ENCODE data around the gene FBXO8. TPM values are rescaled to one million over a fixed set of nuclear protein-coding genes. Genes with fewer than 3 reads are reported as not detected.
"Not testable (repeated sequence)": the region's sequence is repeated elsewhere in the genome, so short reads cannot be mapped to it uniquely, and the experiment has no call there.

FBXO8 gene
- total and polyA plus RNA-seq, 10 donors, result 9.7 to 38.4 (median 26.8) TPM

DNA sequence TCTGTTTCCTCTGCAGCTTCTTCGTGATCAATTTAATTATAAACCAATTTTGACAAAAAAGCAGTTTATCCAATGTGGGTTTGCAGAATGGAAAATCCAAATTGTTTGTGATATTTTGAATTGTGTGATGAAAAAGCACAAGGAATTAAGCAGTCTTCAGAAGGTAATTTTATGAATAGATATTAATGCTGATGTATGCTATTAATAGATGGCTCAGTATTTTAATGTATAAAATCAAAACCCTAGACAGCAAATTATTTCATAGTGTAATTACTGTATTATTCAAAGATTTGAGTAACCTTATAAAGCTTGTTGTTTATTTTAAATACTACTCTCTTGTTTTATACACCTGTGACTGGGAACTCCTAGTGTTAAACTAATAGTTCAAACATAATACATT, 20.2 kb upstream of the FBXO8 start:
- intact Hi-C loops (cut with DNase I; ENCODE audit: low total_unique reads), result loop anchor here (10.0 kb wide), 1 partner anchor 79 kb away; no protein-coding TSS in a partner anchor
- Histone ChIP-seq H3K27me3 (replicated peaks in 1 of 7) (no peaks in the 10 kb centered on the region), H3K36me3 (peaks cover 0 to 100% (median 28%) of the 10 kb centered on the region in 6 donors), H3K9me3 (no peaks in the 10 kb centered on the region), H3K4me3 (no peak overlapping the region), H3K27ac (no peak overlapping the region), H3K4me1 (no peaks in the 10 kb centered on the region)
- TF ChIP-seq, protein P1, sequence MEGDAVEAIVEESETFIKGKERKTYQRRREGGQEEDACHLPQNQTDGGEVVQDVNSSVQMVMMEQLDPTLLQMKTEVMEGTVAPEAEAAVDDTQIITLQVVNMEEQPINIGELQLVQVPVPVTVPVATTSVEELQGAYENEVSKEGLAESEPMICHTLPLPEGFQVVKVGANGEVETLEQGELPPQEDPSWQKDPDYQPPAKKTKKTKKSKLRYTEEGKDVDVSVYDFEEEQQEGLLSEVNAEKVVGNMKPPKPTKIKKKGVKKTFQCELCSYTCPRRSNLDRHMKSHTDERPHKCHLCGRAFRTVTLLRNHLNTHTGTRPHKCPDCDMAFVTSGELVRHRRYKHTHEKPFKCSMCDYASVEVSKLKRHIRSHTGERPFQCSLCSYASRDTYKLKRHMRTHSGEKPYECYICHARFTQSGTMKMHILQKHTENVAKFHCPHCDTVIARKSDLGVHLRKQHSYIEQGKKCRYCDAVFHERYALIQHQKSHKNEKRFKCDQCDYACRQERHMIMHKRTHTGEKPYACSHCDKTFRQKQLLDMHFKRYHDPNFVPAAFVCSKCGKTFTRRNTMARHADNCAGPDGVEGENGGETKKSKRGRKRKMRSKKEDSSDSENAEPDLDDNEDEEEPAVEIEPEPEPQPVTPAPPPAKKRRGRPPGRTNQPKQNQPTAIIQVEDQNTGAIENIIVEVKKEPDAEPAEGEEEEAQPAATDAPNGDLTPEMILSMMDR (IDR thresholded peaks at IDR 0.05 in 8 of 11, conservative IDR thresholded peaks at IDR 0.05 in 3 of 11), result no peak
- TF ChIP-seq POLR2A (IDR thresholded peaks at IDR 0.05), result no peak
- TF ChIP-seq POLR2AphosphoS5 (IDR thresholded peaks at IDR 0.05), result no peak
- DNase-seq, result no peak
- 95 to 100% (median 96%) methylated on average over 1 of the region's 1 CpG for WGBS, 5 donors

DNA sequence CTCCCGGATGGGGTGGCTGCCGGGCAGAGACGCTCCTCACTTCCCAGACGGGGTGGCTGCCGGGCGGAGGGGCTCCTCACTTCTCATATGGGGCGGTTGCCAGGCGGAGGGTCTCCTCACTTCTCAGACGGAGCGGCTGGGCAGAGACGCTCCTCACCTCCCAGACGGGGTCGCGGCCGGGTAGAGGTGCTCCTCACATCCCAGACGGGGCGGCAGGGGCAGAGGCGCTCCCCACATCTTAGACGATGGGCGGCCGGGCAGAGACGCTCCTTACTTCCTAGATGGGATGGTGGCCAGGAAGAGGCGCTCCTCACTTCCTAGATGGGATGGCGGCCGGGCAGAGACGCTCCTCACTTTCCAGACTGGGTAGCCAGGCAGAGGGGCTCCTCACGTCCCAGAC, 11.7 kb upstream of the FBXO8 start:
- WGBS, 5 donors, result 95 to 98% (median 96%) methylated on average over 4 to 26 of the region's 27 CpGs

DNA sequence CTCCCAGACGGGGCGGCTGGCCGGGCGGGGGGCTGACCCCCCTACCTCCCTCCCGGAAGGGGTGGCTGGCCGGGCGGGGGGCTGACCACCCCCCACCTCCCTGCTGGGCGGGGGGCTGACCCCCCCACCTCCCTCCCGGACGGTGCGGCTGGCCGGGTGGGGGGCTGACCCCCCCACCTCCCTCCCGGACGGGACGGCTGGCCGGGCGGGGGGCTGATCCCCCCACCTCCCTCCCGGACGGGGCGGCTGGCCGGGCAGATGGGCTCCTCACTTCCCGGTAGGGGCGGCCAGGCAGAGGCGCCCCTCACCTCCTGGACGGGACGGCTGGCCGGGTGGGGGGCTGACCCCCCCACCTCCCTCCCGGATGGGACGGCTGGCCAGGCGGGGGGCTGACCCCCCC, 11.2 kb upstream of the FBXO8 start:
- H3K27me3 ChIP-seq (replicated peaks in 1 of 7); DNase-seq; H3K4me3 ChIP-seq; intact Hi-C loops (cut with DNase I; ENCODE audit: low total_unique reads); H3K27ac ChIP-seq; H3K4me1 ChIP-seq: not testable (repeated sequence)
- WGBS, 5 donors, result 94 to 97% (median 95%) methylated on average over 15 to 30 of the region's 30 CpGs; no CpG with 5 or more reads in 2 of the 5 donors
- peaks cover 0 to 32% (median 2%) of the 10 kb centered on the region in 6 donors for H3K36me3 ChIP-seq
- H3K9me3 ChIP-seq, result peaks cover 4 to 44% (median 32%) of the 10 kb centered on the region in 8 donors

More for the DNA sequence above, 11.7 kb upstream of the FBXO8 start:
- peaks cover 0 to 37% (median 4%) of the 10 kb centered on the region in 6 donors for H3K36me3 ChIP-seq
- H3K27ac ChIP-seq; H3K4me3 ChIP-seq; DNase-seq; H3K27me3 ChIP-seq (replicated peaks in 1 of 7); H3K4me1 ChIP-seq; intact Hi-C loops (cut with DNase I; ENCODE audit: low total_unique reads): not testable (repeated sequence)
- H3K9me3 ChIP-seq, result peaks cover 4 to 43% (median 32%) of the 10 kb centered on the region in 8 donors

DNA sequence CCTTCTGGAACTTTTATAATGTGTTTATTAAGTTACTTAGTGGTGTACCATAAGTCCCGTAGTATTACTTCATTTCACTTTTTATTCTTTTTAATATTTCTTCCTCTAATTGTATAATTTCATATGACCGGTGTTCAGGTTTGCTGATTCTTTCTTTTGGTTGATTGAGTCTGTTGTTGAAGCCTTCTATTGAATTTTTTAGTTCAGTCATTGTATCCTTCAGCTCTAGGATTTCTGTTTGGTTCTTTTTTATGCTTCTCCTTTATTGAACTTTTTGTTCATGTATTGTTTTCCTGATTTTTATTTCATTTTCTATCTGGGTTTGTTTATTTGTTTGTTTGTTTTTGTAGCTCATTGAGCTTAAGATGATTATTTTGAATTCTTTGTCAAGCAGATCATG, 9.0 kb upstream of the FBXO8 start:
- Histone ChIP-seq H3K27me3 (replicated peaks in 1 of 7) (no peaks in the 10 kb centered on the region), H3K36me3 (peaks cover 0 to 20% (median under 1%) of the 10 kb centered on the region in 6 donors), H3K27ac (no peak overlapping the region), H3K9me3 (peaks cover 4 to 44% (median 32%) of the 10 kb centered on the region in 8 donors), H3K4me3 (no peak overlapping the region), H3K4me1 (no peaks in the 10 kb centered on the region)
- DNase-seq, result no peak
- 94 to 99% (median 95%) methylated on average over 2 of the region's 2 CpGs for WGBS, 5 donors
- TF ChIP-seq POLR2AphosphoS5 (IDR thresholded peaks at IDR 0.05) (no peak), POLR2A (IDR thresholded peaks at IDR 0.05) (no peak)
- TF ChIP-seq, protein P1 (IDR thresholded peaks at IDR 0.05 in 8 of 11, conservative IDR thresholded peaks at IDR 0.05 in 3 of 11), result no peak
- intact Hi-C loops (cut with DNase I; ENCODE audit: low total_unique reads), result no loop called here

DNA sequence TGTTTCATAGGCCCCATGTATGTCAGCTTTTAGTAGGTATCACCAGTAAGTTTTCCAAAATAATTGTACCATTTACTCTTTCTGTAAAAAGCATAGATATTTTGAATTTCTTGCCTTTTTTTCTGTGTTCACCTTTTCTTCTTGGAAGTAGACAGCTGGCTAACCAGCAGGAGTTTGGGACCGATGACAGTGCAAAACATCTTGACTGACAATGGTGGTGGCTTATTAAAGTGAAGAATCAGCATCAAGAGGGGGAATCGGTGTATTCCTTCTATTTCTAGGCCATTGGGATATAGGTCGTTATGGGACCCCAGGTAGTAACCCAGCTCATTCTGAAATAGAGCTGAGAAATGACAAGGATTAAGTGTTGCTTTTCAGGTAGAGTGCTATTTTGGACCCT, 3.4 kb upstream of the FBXO8 start:
- Histone ChIP-seq H3K36me3 (peaks cover 0 to 6% (median 0%) of the 10 kb centered on the region in 6 donors), H3K27ac (no peak overlapping the region), H3K4me1 (peaks cover 12 to 46% (median 30%) of the 10 kb centered on the region in 6 donors), H3K9me3 (peaks cover 0 to 17% (median 13%) of the 10 kb centered on the region in 8 donors), H3K27me3 (replicated peaks in 1 of 7) (no peaks in the 10 kb centered on the region), H3K4me3 (no peak overlapping the region)
- TF ChIP-seq, protein P1 (IDR thresholded peaks at IDR 0.05 in 8 of 11, conservative IDR thresholded peaks at IDR 0.05 in 3 of 11), result no peak
- TF ChIP-seq POLR2A (IDR thresholded peaks at IDR 0.05) (no peak), POLR2AphosphoS5 (IDR thresholded peaks at IDR 0.05) (no peak)
- no peak for DNase-seq
- intact Hi-C loops (cut with DNase I; ENCODE audit: low total_unique reads), result no loop called here
- WGBS, 5 donors, result 95 to 97% (median 95%) methylated on average over 3 of the region's 3 CpGs

Data from spleen (tissue), 11 donors.